Measurements from ENCODE around the gene ZBTB12.
A peak's percentile ranks its signal among the peaks of the same experiment; 100 is the strongest.
"Not testable (repeated sequence)": the region's sequence is repeated elsewhere in the genome, so short reads cannot be mapped to it uniquely, and the experiment has no call there.

ZBTB12 gene

GRCh38 chr6:31920811-31921210 lies 18.9 kb upstream of the ZBTB12 start:
- no peak for DNase-seq (ENCODE audit: low spot score)

GRCh38 chr6:31919624-31920303 lies 17.9 kb upstream of the ZBTB12 start:
- DNase-seq (ENCODE audit: low spot score): no peak

- DNase-seq (ENCODE audit: low spot score): no peak
These were observed 16.3 kb upstream of the ZBTB12 start for GRCh38 chr6:31918069-31918720.

- no peak for DNase-seq (ENCODE audit: low spot score)
These were observed 13.9 kb upstream of the ZBTB12 start for GRCh38 chr6:31915756-31916155.

GRCh38 chr6:31915351-31915750 lies 13.5 kb upstream of the ZBTB12 start:
- DNase-seq (ENCODE audit: low spot score): no peak

- no peak for DNase-seq (ENCODE audit: low spot score)
These were observed 10.1 kb upstream of the ZBTB12 start for GRCh38 chr6:31911826-31912585.

GRCh38 chr6:31909298-31909697 lies 7.4 kb upstream of the ZBTB12 start:
- DNase-seq (ENCODE audit: low spot score): not testable (repeated sequence)

GRCh38 chr6:31908791-31909190 lies 6.9 kb upstream of the ZBTB12 start:
- no peak for DNase-seq (ENCODE audit: low spot score)

GRCh38 chr6:31908255-31908654 lies 6.4 kb upstream of the ZBTB12 start:
- DNase-seq (ENCODE audit: low spot score): not testable (repeated sequence)

GRCh38 chr6:31907158-31907813 lies 5.4 kb upstream of the ZBTB12 start:
- DNase-seq (ENCODE audit: low spot score): no peak

- not testable (repeated sequence) for DNase-seq (ENCODE audit: low spot score)
These were observed 4.8 kb upstream of the ZBTB12 start for GRCh38 chr6:31906727-31907126.

- no peak for DNase-seq (ENCODE audit: low spot score)
These were observed 4.2 kb upstream of the ZBTB12 start for GRCh38 chr6:31906122-31906521.

GRCh38 chr6:31905041-31905440 lies 3.2 kb upstream of the ZBTB12 start:
- DNase-seq (ENCODE audit: low spot score): no peak

- DNase-seq (ENCODE audit: low spot score): no peak
These were observed 2.1 kb upstream of the ZBTB12 start for GRCh38 chr6:31903957-31904356.

- no peak for DNase-seq (ENCODE audit: low spot score)
These were observed 402 bp downstream of the ZBTB12 start for GRCh38 chr6:31901415-31901952.

- DNase-seq (ENCODE audit: low spot score): no peak
These were observed 920 bp downstream of the ZBTB12 start for GRCh38 chr6:31900917-31901414.

- no peak for DNase-seq (ENCODE audit: low spot score)
These were observed 1.8 kb downstream of the ZBTB12 start for GRCh38 chr6:31899882-31900722.

- DNase-seq (ENCODE audit: low spot score): no peak
These were observed 2.7 kb downstream of the ZBTB12 start for GRCh38 chr6:31899215-31899614.

GRCh38 chr6:31898383-31899011 lies 3.4 kb downstream of the ZBTB12 start:
- peak; percentile 81 for DNase-seq (ENCODE audit: low spot score)

GRCh38 chr6:31897612-31898382 lies 4.1 kb downstream of the ZBTB12 start, which contains the start of gene EHMT2:
Gene EHMT2 (minus strand): TSS chr6:31897698. CDS start chr6:31897677, 21 bp downstream.
- DNase-seq (ENCODE audit: low spot score): peak; percentile 88
